ENCODE results near the gene KLHL40. TPM values are rescaled to one million over a fixed set of nuclear protein-coding genes. Genes with fewer than 3 reads are reported as not detected.

Gene KLHL40
- total RNA-seq, 1 experiment from 2014 or later = not detected

- TF ChIP-seq CTCF (IDR thresholded peaks at IDR 0.05) (no peak), TCF7L2 (IDR thresholded peaks at IDR 0.05; ENCODE audit: low read depth, low read length) (no peak), SIN3A (IDR thresholded peaks at IDR 0.05; ENCODE audit: borderline replicate concordance, insufficient read depth, low read depth, low read length) (no peak), POLR2AphosphoS5 (IDR thresholded peaks at IDR 0.05; ENCODE audit: low read depth, low read length) (no peak), REST (IDR thresholded peaks at IDR 0.05; ENCODE audit: insufficient read depth in 1 of 2, low read depth in 2 of 2, low read length in 1 of 2) (no peak)
- ChIA-PET POLR2A (no interaction called here), CTCF (no interaction called here)
- Histone ChIP-seq H3K27ac (ENCODE audit: low read length) (no peak overlapping the region), H3K9me3 (ENCODE audit: control insufficient read depth, insufficient read depth, low read depth, low read length) (no peaks in the 10 kb centered on the region), H3K4me1 (ENCODE audit: control insufficient read depth, insufficient read depth, low read length) (no peaks in the 10 kb centered on the region), H3K36me3 (ENCODE audit: control insufficient read depth, insufficient read depth, low read length) (no peaks in the 10 kb centered on the region), H3K27me3 (ENCODE audit: control insufficient read depth, insufficient read depth, low read length) (no peaks in the 10 kb centered on the region), H3K4me3 (ENCODE audit: low read depth in 2 of 2, low read length in 2 of 2) (no peak overlapping the region)
- intact Hi-C loops (cut with micrococcal nuclease; ENCODE audit: unreplicated experiment) = no loop called here
- BruUV-seq (replicated peaks) = no TSS peak
- ATAC-seq (no peak), DNase-seq (ENCODE audit: low read depth, low spot score) (no peak)
- in situ Hi-C loops (cut with HindIII; ENCODE audit: low pct_unique_long_range_greater_than_20kb, low sequenced_read_pairs) = no loop called here
Measured at GRCh38 chr3:42668413-42668760, 16.9 kb upstream of the KLHL40 start.

GRCh38 chr3:42668793-42669217, 16.5 kb upstream of the KLHL40 start:
- CTCF ChIA-PET = no interaction called here
- Histone ChIP-seq H3K36me3 (ENCODE audit: control insufficient read depth, insufficient read depth, low read length) (no peaks in the 10 kb centered on the region), H3K4me1 (ENCODE audit: control insufficient read depth, insufficient read depth, low read length) (no peaks in the 10 kb centered on the region), H3K9me3 (ENCODE audit: control insufficient read depth, insufficient read depth, low read depth, low read length) (no peaks in the 10 kb centered on the region), H3K27ac (ENCODE audit: low read length) (no peak overlapping the region), H3K4me3 (ENCODE audit: low read depth in 2 of 2, low read length in 2 of 2) (no peak overlapping the region), H3K27me3 (ENCODE audit: control insufficient read depth, insufficient read depth, low read length) (no peaks in the 10 kb centered on the region)
- intact Hi-C loops (cut with micrococcal nuclease; ENCODE audit: unreplicated experiment) (no loop called here), in situ Hi-C loops (cut with HindIII; ENCODE audit: low pct_unique_long_range_greater_than_20kb, low sequenced_read_pairs) (no loop called here)
- no peak for ATAC-seq
- BruUV-seq (replicated peaks) = no TSS peak
- no peak for TF ChIP-seq REST (IDR thresholded peaks at IDR 0.05; ENCODE audit: insufficient read depth in 1 of 2, low read depth in 2 of 2, low read length in 1 of 2)
- no peak for TF ChIP-seq CTCF (IDR thresholded peaks at IDR 0.05)
- TF ChIP-seq TCF7L2 (IDR thresholded peaks at IDR 0.05; ENCODE audit: low read depth, low read length) = no peak
- no peak for TF ChIP-seq POLR2AphosphoS5 (IDR thresholded peaks at IDR 0.05; ENCODE audit: low read depth, low read length)
- TF ChIP-seq SIN3A (IDR thresholded peaks at IDR 0.05; ENCODE audit: borderline replicate concordance, insufficient read depth, low read depth, low read length) = no peak
- DNase-seq (ENCODE audit: low read depth, low spot score) = no peak
- POLR2A ChIA-PET = no interaction called here

Measured in Panc1 (cell line).